ENCODE results near the gene KCTD20. TPM values are rescaled to one million over a fixed set of nuclear protein-coding genes. Genes with fewer than 3 reads are reported as not detected.
A peak's percentile ranks its signal among the peaks of the same experiment; 100 is the strongest.
"Not testable (repeated sequence)": the region's sequence is repeated elsewhere in the genome, so short reads cannot be mapped to it uniquely, and the experiment has no call there.

KCTD20 gene
- total RNA-seq: 76.0 to 92.4 TPM (median 89.1 TPM) in 3 replicates
- long read RNA-seq, full-length matches to known transcripts: 113 of 162 reads
- long read RNA-seq, partial matches to known transcripts: 28 of 162 reads
- long read RNA-seq, other reads (novel, unspliced or antisense): 21 of 162 reads

DNA sequence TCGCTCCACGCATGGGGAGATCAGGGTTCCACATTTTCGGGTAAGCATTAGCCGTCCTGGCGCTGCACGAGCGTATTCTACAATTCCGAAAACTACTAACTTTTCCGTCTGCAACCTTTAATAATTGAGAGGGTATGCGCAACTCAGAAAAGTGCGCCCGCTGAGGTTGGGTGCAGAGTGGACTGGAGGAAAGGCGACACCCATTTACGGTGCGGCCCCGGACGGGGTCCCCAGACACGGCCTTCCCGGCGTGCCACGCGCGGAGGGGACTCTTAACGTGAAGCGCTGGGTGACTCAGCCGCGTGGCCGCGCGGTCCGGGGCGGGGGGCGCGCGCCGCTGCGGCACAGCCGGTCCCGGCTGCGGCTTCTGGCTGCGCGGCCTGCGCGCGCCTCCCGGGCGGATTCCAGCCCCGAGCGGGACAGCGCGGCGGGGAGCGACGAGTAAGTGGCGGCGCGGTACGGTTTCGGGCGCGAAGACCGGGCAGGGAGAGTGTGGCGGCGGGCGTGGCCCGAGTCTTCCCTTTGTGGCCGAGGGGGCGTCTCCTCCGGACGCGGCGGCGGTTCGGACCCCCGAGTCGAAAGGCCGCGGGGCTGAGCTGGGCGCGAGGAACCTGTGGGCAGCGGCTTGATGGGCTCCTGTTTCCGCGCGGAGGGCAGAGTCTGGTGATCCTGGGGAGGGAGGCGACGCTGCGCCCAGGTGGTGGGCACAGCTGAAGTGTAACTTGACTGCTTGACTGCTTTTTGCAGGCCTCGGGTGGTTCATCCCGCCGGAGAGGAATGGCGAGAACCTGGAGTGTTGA is at the start of gene KCTD20, which contains the start of gene PXT1:
KCTD20 (plus strand) TSS at position 330 of the 800 bp plus-strand sequence. CDS start 27,098 bp downstream, outside the sequence.
PXT1 (minus strand) TSS at position 184 of the 800 bp plus-strand sequence. CDS start 16,772 bp downstream, outside the sequence.
- no peaks in the 10 kb centered on the region for H3K27me3 Mint-ChIP-seq (ENCODE audit: low read depth)
- TF ChIP-seq, protein P1, sequence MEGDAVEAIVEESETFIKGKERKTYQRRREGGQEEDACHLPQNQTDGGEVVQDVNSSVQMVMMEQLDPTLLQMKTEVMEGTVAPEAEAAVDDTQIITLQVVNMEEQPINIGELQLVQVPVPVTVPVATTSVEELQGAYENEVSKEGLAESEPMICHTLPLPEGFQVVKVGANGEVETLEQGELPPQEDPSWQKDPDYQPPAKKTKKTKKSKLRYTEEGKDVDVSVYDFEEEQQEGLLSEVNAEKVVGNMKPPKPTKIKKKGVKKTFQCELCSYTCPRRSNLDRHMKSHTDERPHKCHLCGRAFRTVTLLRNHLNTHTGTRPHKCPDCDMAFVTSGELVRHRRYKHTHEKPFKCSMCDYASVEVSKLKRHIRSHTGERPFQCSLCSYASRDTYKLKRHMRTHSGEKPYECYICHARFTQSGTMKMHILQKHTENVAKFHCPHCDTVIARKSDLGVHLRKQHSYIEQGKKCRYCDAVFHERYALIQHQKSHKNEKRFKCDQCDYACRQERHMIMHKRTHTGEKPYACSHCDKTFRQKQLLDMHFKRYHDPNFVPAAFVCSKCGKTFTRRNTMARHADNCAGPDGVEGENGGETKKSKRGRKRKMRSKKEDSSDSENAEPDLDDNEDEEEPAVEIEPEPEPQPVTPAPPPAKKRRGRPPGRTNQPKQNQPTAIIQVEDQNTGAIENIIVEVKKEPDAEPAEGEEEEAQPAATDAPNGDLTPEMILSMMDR (IDR thresholded peaks at IDR 0.05): peak; percentile 8
- peak within 1 kb of the TSS; percentile 94 for H3K4me3 Mint-ChIP-seq (ENCODE audit: unreplicated experiment)
- H3K27ac Mint-ChIP-seq (ENCODE audit: unreplicated experiment): peak within 1 kb of the TSS; percentile 94
- H3K4me1 Mint-ChIP-seq (ENCODE audit: low read depth): peaks cover 42% of the 10 kb centered on the region
- H3K36me3 Mint-ChIP-seq (ENCODE audit: low read depth): no peaks in the 10 kb centered on the region
- DNase-seq (ENCODE audit: low spot score): peak; percentile 91
- no peaks in the 10 kb centered on the region for H3K9me3 Mint-ChIP-seq (ENCODE audit: low read depth)

DNA sequence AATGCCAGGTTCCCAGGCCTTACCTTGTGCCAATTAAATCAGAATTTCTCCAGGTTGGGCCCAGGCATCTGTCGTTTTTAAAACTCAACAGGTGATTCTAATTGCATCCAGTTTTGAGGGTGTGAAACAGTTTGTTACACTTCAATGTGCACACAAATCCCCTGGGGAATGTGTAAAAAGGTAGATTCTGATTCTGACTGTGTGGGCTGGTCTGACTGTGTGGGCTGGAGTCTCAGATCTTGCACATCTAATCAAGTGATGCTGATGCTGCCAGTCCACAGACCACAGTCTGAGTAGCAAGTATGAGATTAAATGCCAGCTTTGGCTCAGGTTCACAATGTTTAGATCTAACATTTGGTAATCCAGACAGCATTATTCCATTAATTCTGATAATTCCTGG is 42.8 kb upstream of the KCTD20 start:
- TF ChIP-seq, protein P1 (IDR thresholded peaks at IDR 0.05): no peak
- peaks cover 6% of the 10 kb centered on the region for H3K9me3 Mint-ChIP-seq (ENCODE audit: low read depth)
- peaks cover 5% of the 10 kb centered on the region for H3K36me3 Mint-ChIP-seq (ENCODE audit: low read depth)
- no peaks in the 10 kb centered on the region for H3K27me3 Mint-ChIP-seq (ENCODE audit: low read depth)
- H3K27ac Mint-ChIP-seq (ENCODE audit: unreplicated experiment): no peak overlapping the region
- DNase-seq (ENCODE audit: low spot score): no peak
- no peak overlapping the region for H3K4me3 Mint-ChIP-seq (ENCODE audit: unreplicated experiment)
- no peaks in the 10 kb centered on the region for H3K4me1 Mint-ChIP-seq (ENCODE audit: low read depth)

DNA sequence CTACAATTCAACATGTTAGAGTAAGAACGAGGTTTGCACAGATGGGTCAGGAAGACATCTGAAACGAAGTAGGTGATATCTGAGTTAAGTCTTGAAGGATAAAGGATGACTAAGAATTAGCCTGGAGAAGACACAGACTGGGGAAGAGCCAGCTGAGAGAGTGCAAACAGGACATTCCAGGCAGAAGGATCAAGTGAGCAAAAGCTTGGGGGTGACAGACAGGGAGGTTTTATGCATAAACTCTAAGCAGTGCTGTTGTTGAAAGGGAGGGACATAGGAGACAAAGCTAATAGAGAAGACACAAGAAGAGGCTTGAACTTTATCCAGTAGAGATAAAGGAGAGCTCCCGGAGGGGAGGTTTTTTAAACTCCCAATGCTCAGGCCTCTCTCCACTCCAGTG is 40.3 kb upstream of the KCTD20 start:
- Mint-ChIP-seq H3K4me3 (ENCODE audit: unreplicated experiment) (no peak overlapping the region), H3K4me1 (ENCODE audit: low read depth) (no peaks in the 10 kb centered on the region), H3K27ac (ENCODE audit: unreplicated experiment) (no peak overlapping the region), H3K9me3 (ENCODE audit: low read depth) (peaks cover 6% of the 10 kb centered on the region), H3K27me3 (ENCODE audit: low read depth) (no peaks in the 10 kb centered on the region), H3K36me3 (ENCODE audit: low read depth) (peaks cover 5% of the 10 kb centered on the region)
- TF ChIP-seq, protein P1 (IDR thresholded peaks at IDR 0.05): no peak
- no peak for DNase-seq (ENCODE audit: low spot score)

DNA sequence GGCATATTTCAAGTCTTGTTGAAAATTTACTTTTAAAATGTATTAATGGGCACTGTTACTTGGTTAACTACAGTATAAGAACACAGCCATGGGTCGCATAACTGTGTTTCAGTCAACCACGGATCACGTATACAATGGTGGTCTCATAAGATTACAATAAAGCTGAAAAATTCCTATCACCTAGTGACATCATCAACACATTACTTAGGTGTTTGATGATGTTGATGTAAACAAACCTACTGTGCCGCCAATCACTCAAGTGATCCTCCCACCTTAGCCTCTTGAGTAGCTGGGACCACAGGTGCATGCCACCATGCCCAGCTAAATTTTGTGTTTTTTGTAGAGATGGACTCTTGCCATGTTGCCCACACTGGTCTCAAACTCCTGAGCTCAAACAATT is 38.6 kb upstream of the KCTD20 start:
- peaks cover 2% of the 10 kb centered on the region for H3K9me3 Mint-ChIP-seq (ENCODE audit: low read depth)
- no peaks in the 10 kb centered on the region for H3K4me1 Mint-ChIP-seq (ENCODE audit: low read depth)
- TF ChIP-seq, protein P1 (IDR thresholded peaks at IDR 0.05): no peak
- no peak overlapping the region for H3K27ac Mint-ChIP-seq (ENCODE audit: unreplicated experiment)
- no peak overlapping the region for H3K4me3 Mint-ChIP-seq (ENCODE audit: unreplicated experiment)
- H3K36me3 Mint-ChIP-seq (ENCODE audit: low read depth): peaks cover 3% of the 10 kb centered on the region
- no peak for DNase-seq (ENCODE audit: low spot score)
- H3K27me3 Mint-ChIP-seq (ENCODE audit: low read depth): peaks cover 4% of the 10 kb centered on the region

DNA sequence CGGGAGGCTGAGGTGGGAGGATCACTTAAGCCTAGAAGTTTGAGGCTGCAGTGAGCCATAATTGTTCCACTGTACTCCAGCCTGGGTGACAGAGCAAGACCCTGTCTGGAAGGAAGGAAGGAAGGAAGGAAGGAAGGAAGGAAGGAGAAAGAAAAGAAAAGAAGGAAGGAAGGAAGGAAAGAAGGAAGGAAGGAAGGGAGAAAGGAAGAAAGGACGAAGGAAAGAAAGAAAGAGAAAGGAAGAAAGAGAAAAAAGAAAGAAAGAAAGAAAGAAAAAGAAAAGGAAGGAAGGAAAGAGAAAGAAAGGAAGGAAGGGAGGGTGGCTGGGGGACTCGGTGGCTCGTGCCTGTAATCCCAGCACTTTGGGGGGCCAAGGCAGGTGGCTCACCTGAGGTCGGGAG is 33.1 kb upstream of the KCTD20 start:
- H3K4me1 Mint-ChIP-seq (ENCODE audit: low read depth); DNase-seq (ENCODE audit: low spot score); H3K36me3 Mint-ChIP-seq (ENCODE audit: low read depth); H3K4me3 Mint-ChIP-seq (ENCODE audit: unreplicated experiment); H3K9me3 Mint-ChIP-seq (ENCODE audit: low read depth); H3K27ac Mint-ChIP-seq (ENCODE audit: unreplicated experiment): not testable (repeated sequence)
- H3K27me3 Mint-ChIP-seq (ENCODE audit: low read depth): peaks cover 11% of the 10 kb centered on the region

All from chondrocyte (in vitro differentiated cells).